Measurements from ENCODE around the gene EDDM3A. TPM values are rescaled to one million over a fixed set of nuclear protein-coding genes. Genes with fewer than 3 reads are reported as not detected.

Gene EDDM3A
- total and polyA plus RNA-seq, 10 of the 15 experiments (the other 5 are each of a cell fraction or from before 2014, with no cell fraction given): not detected

DNA sequence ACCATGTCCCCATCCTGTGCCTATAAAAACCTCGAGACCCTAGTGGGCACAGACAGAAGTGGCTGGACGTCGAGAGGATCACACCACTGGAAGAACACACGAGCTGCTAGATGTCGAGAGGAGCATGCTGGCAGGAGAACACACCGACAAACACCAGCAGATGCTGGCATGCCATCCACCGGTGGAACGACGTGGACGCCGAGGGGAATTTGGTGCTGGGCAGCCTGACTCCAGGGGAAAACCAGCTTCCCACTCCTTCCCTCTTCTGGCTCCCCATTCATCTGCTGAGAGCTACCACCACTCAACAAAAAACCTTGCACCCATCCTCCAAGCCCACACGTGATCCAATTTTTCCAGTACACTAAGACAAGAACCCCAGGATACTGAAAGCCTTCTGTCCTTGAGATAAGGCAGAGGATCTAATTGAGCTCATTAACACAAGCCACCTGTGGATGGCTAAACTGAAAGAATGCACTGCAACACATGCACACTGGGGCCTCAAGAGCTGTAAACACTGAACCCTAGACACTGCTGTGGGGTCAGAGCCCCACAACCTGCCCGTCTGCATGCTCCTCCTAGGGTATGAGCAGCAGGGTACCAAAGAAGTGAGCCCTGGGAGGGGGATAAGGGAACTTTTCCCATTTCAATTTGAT lies 44.9 kb downstream of the EDDM3A start:
- WGBS (ENCODE audit: insufficient coverage, insufficient replicate concordance, low lambda C conversion rate, missing lambda C conversion rate): 85% methylated on average over 13 of the region's 13 CpGs
- ChIA-PET CTCF (interaction anchor here (0.5 to 1.0 kb wide), 2 partner anchors 67 to 278 kb away, joined by 3 to 5 read pairs; no protein-coding TSS in a partner anchor), POLR2A (no interaction called here), RAD21 (ENCODE audit: unreplicated experiment) (interaction anchor here (1.0 kb wide), 1 partner anchor 33 kb away, joined by 3 read pairs; no protein-coding TSS in a partner anchor), SMC1A (ENCODE audit: uncharacterized antibody, unreplicated experiment) (interaction anchor here (1.1 kb wide), 1 partner anchor 16 kb away, joined by 4 read pairs; no protein-coding TSS in a partner anchor)
- Histone ChIP-seq H3K36me3 (ENCODE audit: control insufficient read depth in 2 of 2, insufficient read depth in 2 of 2, low read length in 1 of 2) (no peaks in the 10 kb centered on the region), H4K20me1 (ENCODE audit: control insufficient read depth, insufficient read depth) (no peaks in the 10 kb centered on the region), H3K79me2 (ENCODE audit: control insufficient read depth, insufficient read depth, low read length) (no peaks in the 10 kb centered on the region), H3K9me3 (replicated peaks; ENCODE audit: control insufficient read depth, insufficient read depth, low read length) (no peaks in the 10 kb centered on the region), H3K4me2 (ENCODE audit: control insufficient read depth, insufficient read depth) (no peak overlapping the region), H3K9ac (ENCODE audit: control insufficient read depth, insufficient read depth, low read length) (no peak overlapping the region), H3K4me1 (ENCODE audit: control insufficient read depth, insufficient read depth, low read length) (peaks cover 5% of the 10 kb centered on the region), H3K27ac (ENCODE audit: control insufficient read depth, insufficient read depth) (no peak overlapping the region), H3K27me3 (replicated peaks in 1 of 2; ENCODE audit: control insufficient read depth in 2 of 2, insufficient read depth in 2 of 2, low read length in 1 of 2) (no peaks in the 10 kb centered on the region), H2AFZ (ENCODE audit: control insufficient read depth, low read depth, low read length) (no peak overlapping the region), H3K4me3 (no peak overlapping the region)
- no peak for DNase-seq (ENCODE audit: low read depth, low spot score)
- in situ Hi-C loops (cut with MboI) (no loop called here), intact Hi-C loops (cut with micrococcal nuclease; ENCODE audit: unreplicated experiment) (no loop called here)
- no peak for FAIRE-seq
- TF ChIP-seq KLF5 (IDR thresholded peaks at IDR 0.05; ENCODE audit: partially characterized antibody): no peak
- no peak for TF ChIP-seq TBL1XR1 (IDR thresholded peaks at IDR 0.05; ENCODE audit: low read depth, low read length)
- TF ChIP-seq, protein P1, sequence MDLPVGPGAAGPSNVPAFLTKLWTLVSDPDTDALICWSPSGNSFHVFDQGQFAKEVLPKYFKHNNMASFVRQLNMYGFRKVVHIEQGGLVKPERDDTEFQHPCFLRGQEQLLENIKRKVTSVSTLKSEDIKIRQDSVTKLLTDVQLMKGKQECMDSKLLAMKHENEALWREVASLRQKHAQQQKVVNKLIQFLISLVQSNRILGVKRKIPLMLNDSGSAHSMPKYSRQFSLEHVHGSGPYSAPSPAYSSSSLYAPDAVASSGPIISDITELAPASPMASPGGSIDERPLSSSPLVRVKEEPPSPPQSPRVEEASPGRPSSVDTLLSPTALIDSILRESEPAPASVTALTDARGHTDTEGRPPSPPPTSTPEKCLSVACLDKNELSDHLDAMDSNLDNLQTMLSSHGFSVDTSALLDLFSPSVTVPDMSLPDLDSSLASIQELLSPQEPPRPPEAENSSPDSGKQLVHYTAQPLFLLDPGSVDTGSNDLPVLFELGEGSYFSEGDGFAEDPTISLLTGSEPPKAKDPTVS (IDR thresholded peaks at IDR 0.05; ENCODE audit: low read depth, low read length): no peak
- TF ChIP-seq ZNF622 (IDR thresholded peaks at IDR 0.05): no peak
- no TSS peak for BruUV-seq (replicated peaks)
- no peak for ATAC-seq

DNA sequence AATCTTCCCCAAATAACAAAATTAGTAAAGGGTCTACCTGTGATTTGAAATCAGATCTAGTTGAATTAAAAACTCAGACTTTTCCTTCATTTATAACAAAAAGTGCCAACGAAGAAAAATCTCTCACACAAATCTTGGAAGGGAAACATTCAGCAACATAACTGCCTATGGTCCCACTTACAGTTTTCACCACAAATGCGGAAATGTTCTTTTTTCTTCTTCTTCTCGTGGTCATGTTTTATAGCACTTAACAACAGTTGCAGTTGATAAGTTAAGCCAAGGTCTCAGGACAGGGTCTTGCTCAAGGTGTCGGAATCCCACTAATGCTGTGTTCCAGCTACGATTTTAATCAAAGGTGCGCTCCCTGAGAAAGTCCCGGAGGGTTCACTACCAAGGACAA lies 45.5 kb downstream of the EDDM3A start:
- intact Hi-C loops (cut with micrococcal nuclease; ENCODE audit: unreplicated experiment): no loop called here
- no peak overlapping the region for H3K4me2 ChIP-seq (ENCODE audit: control insufficient read depth, insufficient read depth)
- no peak for FAIRE-seq

More for the DNA sequence above, 45.5 kb downstream of the EDDM3A start:
- CTCF ChIA-PET: interaction anchor here (0.5 kb wide), 1 partner anchor 277 kb away, joined by 3 read pairs; no protein-coding TSS in a partner anchor
- SMC1A ChIA-PET (ENCODE audit: uncharacterized antibody, unreplicated experiment): no interaction called here
- Histone ChIP-seq H3K9ac (ENCODE audit: control insufficient read depth, insufficient read depth, low read length) (no peak overlapping the region), H3K4me3 (no peak overlapping the region), H4K20me1 (ENCODE audit: control insufficient read depth, insufficient read depth) (no peaks in the 10 kb centered on the region), H3K36me3 (ENCODE audit: control insufficient read depth in 2 of 2, insufficient read depth in 2 of 2, low read length in 1 of 2) (no peaks in the 10 kb centered on the region), H3K27ac (ENCODE audit: control insufficient read depth, insufficient read depth) (no peak overlapping the region), H3K4me1 (ENCODE audit: control insufficient read depth, insufficient read depth, low read length) (peaks cover 5% of the 10 kb centered on the region), H3K79me2 (ENCODE audit: control insufficient read depth, insufficient read depth, low read length) (no peaks in the 10 kb centered on the region), H3K9me3 (replicated peaks; ENCODE audit: control insufficient read depth, insufficient read depth, low read length) (no peaks in the 10 kb centered on the region), H2AFZ (ENCODE audit: control insufficient read depth, low read depth, low read length) (no peak overlapping the region), H3K27me3 (replicated peaks in 1 of 2; ENCODE audit: control insufficient read depth in 2 of 2, insufficient read depth in 2 of 2, low read length in 1 of 2) (no peaks in the 10 kb centered on the region)
- peak; percentile 27; the same call in 1 of the 3 replicates for ATAC-seq
- RAD21 ChIA-PET (ENCODE audit: unreplicated experiment): no interaction called here
- DNase-seq (ENCODE audit: low read depth, low spot score): no peak
- TF ChIP-seq RB1 (IDR thresholded peaks at IDR 0.05; ENCODE audit: borderline replicate concordance) (no peak), RUNX3 (IDR thresholded peaks at IDR 0.05; ENCODE audit: low read length) (peak; percentile 51), NR2C1 (IDR thresholded peaks at IDR 0.05) (no peak)
- WGBS (ENCODE audit: insufficient coverage, insufficient replicate concordance, low lambda C conversion rate, missing lambda C conversion rate): 72% methylated on average over 7 of the region's 7 CpGs
- in situ Hi-C loops (cut with MboI): no loop called here
- no TSS peak for BruUV-seq (replicated peaks)
- POLR2A ChIA-PET: no interaction called here

Measured in GM12878 (cell line).